PFSK-1 (cell line): ENCODE data around the gene PTDSS2.

Experiments used
- POLR2AphosphoS5 ChIP-seq: IDR thresholded peaks from 2 replicates; pipeline ENCODE4 v1.6.1; 2012; ENCODE audit warnings: low read depth, mild to moderate bottlenecking, control low read depth, low read length, moderate library complexity
- TAF1 ChIP-seq: IDR thresholded peaks from 2 replicates; pipeline ENCODE4 v1.6.1; 2012; ENCODE audit warnings: low read length, control low read depth, borderline replicate concordance; ENCODE audit not compliant: insufficient read depth

- TF ChIP-seq POLR2AphosphoS5 (no peak), TAF1 (no peak)
Observed at GRCh38 chr11:468036-468435, 18.0 kb downstream of the PTDSS2 start.
